Upper lobe of left lung (tissue), 6 donors: ENCODE measurements around the gene POLR1H. TPM values are rescaled to one million over a fixed set of nuclear protein-coding genes. Genes with fewer than 3 reads are reported as not detected.
A peak's percentile ranks its signal among the peaks of the same experiment; 100 is the strongest.

Source experiments
- ATAC-seq, 2 donors: fragments of 200-7000 bp; cut with Tn5 transposase; one replicate each; pipeline ENCODE4 v1.9.1; 2022; ENCODE audit warnings: mild to moderate bottlenecking in 2 of 2, moderate library complexity in 2 of 2; ENCODE audit not compliant: low FRiP score in 2 of 2
- DNase-seq, 2 donors: peaks; one replicate each; pipeline ENCODE4 v3.0.0-alpha.2; 2019 to 2020
- H3K27ac ChIP-seq, 4 donors: fragments of 200-600 bp; sonication (generic); one replicate each; pipeline ENCODE4 v1.5.1; 2016 to 2019
- H3K27me3 ChIP-seq, 4 donors: fragments of 200-600 bp; sonication (generic); one replicate each; pipeline ENCODE4 v1.5.1; 2017 to 2019
- H3K36me3 ChIP-seq, 4 donors: fragments of 200-600 bp; sonication (generic); one replicate each; pipeline ENCODE4 v1.5.1; 2016 to 2019
- H3K4me1 ChIP-seq, 4 donors: fragments of 200-600 bp; sonication (generic); one replicate each; pipeline ENCODE4 v1.5.1; 2018 to 2019
- H3K4me3 ChIP-seq, 4 donors: fragments of 200-600 bp; sonication (generic); one replicate each; pipeline ENCODE4 v1.5.1; 2017 to 2019; ENCODE audit warnings: mild to moderate bottlenecking in 2 of 4, moderate library complexity in 1 of 4
- H3K9me3 ChIP-seq, 4 donors: fragments of 200-600 bp; sonication (generic); one replicate each; pipeline ENCODE4 v1.5.1; 2018 to 2019
- EP300 ChIP-seq, 4 donors: sonication (generic); formaldehyde crosslinking; IDR thresholded peaks; one replicate each; pipeline ENCODE4 v1.5.1; 2017; ENCODE audit warnings: antibody characterized with exemption in 4 of 4, control low read depth in 2 of 4
- POLR2A ChIP-seq, 4 donors: fragments of 450-650 bp; IDR thresholded peaks; one replicate each; pipeline ENCODE4 v1.5.1; 2016 to 2017; ENCODE audit warnings: antibody characterized with exemption in 4 of 4, mild to moderate bottlenecking in 2 of 4
- POLR2AphosphoS5 ChIP-seq, 2 donors: sonication (generic); formaldehyde crosslinking; IDR thresholded peaks; one replicate each; pipeline ENCODE4 v1.5.1; 2017; ENCODE audit warnings: antibody characterized with exemption in 2 of 2
- WGBS, 2 donors: methylation state at CpG; one replicate each; pipeline ENCODE4 v1.1.5; 2017 to 2018; 5-methylcytosine and 5-hydroxymethylcytosine counted together
- total RNA-seq, 6 donors: library from RNA; depleted of rRNA in 4 of 6; stranded (reverse); fragments of >200 nt in 4 of 6; gene quantifications; one replicate each; pipeline versions ENCODE4 v1.1.0 to v1.2.1, GENCODE V29; 2016 to 2021
- TF ChIP-seq, protein P1 (sequence below), 6 experiments: fragments of 450-650 bp in 4 of 6; fragments of 200-600 bp in 2 of 6; sonication (generic) in 2 of 6; IDR thresholded peaks; one replicate each; pipeline ENCODE4 v1.5.1; 2016 to 2019; ENCODE audit warnings: antibody characterized with exemption in 6 of 6
- donor health status: DM: no; HTN: no; CAD: no; lungs with moderate emphysema.
- donor health status: DM: no; HTN: yes; CAD: no; lungs with severe emphysema.

Gene POLR1H
- total RNA-seq, 6 donors from 2014 or later = 14.9 to 23.6 (median 19.7) TPM

DNA sequence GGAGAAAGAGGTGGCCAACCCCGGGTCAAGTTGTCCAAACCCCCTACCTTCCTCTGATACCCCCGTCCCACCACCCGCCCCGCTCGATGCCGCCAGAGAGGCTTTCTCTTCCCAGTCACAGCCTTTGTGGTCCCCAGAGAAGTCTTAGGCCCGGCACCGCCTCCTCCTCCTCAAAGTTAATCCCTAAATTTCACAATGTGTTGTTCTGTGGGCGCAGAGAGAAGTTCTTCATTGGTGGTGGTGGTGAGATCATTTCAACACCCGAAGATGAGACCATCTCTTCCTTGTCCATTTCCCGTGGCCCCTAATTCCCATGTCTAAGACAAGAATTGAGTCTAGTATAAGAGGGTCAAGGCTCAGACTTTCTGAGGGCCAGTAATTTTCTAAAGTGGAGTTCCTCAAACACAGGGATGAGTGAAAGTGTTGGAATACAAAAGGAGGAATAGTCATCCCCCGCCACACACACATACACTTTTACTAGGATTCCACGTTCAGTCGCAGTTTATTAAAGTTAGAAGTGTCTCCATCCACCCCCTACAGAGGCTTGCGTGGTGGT lies 41.4 kb downstream of the POLR1H start:
- 38 to 56% methylated on average over 13 to 15 of the region's 15 CpGs for WGBS, 2 donors
- H3K9me3 ChIP-seq = no peaks in the 10 kb centered on the region
- H3K27me3 ChIP-seq = peaks cover 0 to 11% (median 2%) of the 10 kb centered on the region in 4 donors
- peak overlapping the region; percentile 29 to 83 (median 80) for H3K27ac ChIP-seq
- ATAC-seq = peak in 1 of 2 donors; percentile 68
- H3K4me3 ChIP-seq = peak overlapping the region in 3 of 4 donors; percentile 31 to 53 (median 51)
- H3K4me1 ChIP-seq = peaks cover 26 to 36% (median 30%) of the 10 kb centered on the region in 4 donors
- TF ChIP-seq POLR2A (IDR thresholded peaks at IDR 0.05) (no peak), POLR2AphosphoS5 (IDR thresholded peaks at IDR 0.05) (no peak), EP300 (IDR thresholded peaks at IDR 0.05) (no peak)
- no peak for DNase-seq
- no peaks in the 10 kb centered on the region for H3K36me3 ChIP-seq

DNA sequence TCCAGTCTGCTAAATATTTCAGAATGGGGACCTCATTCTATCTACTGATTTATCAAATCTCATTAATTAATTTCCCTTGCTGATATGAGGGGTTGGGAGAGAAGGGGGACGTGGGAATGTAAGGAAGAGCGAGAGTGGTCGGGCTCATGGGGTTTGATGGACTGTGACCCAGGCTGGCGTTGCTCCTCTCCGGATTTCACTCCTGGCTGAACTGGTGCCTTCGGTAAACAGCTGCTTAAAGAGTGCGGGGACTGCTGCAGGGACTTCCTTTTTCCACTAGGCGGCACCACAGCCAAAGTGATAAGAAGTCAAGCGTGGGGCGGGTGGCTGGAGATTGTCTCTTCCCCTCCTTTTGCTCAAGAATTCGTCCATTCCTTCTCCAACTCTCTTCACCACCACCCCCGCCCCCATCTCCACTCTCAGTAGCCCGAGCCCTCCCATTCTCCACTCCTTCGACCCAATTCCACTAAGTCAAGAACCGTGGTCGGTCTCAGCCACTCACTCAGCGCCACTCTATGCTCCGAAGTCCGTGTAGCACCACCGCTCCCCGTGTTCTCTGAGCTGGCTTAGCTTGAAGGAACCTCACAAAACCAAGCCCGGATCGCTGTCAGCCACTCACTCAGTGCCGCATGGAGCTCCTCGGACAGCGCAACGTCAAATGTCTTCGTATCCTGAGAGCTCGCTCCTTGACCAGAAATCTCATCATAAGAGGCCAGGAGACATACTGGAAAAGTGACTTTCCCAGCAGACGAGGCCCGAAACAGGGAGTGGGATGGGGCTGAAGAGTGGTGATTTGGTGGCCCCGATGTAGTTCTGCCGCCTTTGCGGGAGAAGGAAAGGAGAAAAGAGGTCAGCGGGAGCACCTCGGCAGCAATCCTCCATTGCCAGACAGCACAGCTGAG lies 42.2 kb downstream of the POLR1H start:
- TF ChIP-seq POLR2AphosphoS5 (IDR thresholded peaks at IDR 0.05) = peak in 1 of 2 donors; percentile 23
- peak in 1 of 4 donors; percentile 20 for TF ChIP-seq POLR2A (IDR thresholded peaks at IDR 0.05)
- TF ChIP-seq, protein P1, sequence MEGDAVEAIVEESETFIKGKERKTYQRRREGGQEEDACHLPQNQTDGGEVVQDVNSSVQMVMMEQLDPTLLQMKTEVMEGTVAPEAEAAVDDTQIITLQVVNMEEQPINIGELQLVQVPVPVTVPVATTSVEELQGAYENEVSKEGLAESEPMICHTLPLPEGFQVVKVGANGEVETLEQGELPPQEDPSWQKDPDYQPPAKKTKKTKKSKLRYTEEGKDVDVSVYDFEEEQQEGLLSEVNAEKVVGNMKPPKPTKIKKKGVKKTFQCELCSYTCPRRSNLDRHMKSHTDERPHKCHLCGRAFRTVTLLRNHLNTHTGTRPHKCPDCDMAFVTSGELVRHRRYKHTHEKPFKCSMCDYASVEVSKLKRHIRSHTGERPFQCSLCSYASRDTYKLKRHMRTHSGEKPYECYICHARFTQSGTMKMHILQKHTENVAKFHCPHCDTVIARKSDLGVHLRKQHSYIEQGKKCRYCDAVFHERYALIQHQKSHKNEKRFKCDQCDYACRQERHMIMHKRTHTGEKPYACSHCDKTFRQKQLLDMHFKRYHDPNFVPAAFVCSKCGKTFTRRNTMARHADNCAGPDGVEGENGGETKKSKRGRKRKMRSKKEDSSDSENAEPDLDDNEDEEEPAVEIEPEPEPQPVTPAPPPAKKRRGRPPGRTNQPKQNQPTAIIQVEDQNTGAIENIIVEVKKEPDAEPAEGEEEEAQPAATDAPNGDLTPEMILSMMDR (IDR thresholded peaks at IDR 0.05) = peak; percentile 85 to 95 (median 92)
- TF ChIP-seq EP300 (IDR thresholded peaks at IDR 0.05) = no peak
- peak in 1 of 2 donors; percentile 93 for DNase-seq
- H3K4me1 ChIP-seq = peaks cover 26 to 36% (median 30%) of the 10 kb centered on the region in 4 donors
- peak; percentile 93 for ATAC-seq
- 3 to 5% methylated on average over 35 to 36 of the region's 36 CpGs for WGBS, 2 donors
- H3K27me3 ChIP-seq = peaks cover 0 to 11% (median 2%) of the 10 kb centered on the region in 4 donors
- H3K27ac ChIP-seq = peak overlapping the region; percentile 29 to 83 (median 80)
- no peaks in the 10 kb centered on the region for H3K9me3 ChIP-seq
- H3K36me3 ChIP-seq = no peaks in the 10 kb centered on the region
- H3K4me3 ChIP-seq = peak overlapping the region; percentile 30 to 53 (median 44)

DNA sequence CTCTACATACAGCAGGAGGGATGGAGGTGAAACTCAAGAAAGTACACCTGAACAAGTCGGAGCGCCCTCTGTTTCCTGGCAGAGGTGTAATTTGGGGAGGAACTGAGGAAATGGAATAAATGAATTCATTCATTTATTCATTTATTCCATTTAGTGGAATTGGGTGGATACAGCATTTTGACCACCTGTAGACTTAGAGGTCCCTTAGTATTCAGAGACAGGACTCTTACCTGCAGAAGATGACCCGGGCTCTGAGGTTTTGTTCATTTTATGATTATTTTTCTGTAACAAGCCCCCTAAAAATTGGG lies 42.8 kb downstream of the POLR1H start:
- Histone ChIP-seq H3K4me1 (peaks cover 26 to 36% (median 30%) of the 10 kb centered on the region in 4 donors), H3K9me3 (no peaks in the 10 kb centered on the region), H3K27me3 (peaks cover 0 to 11% (median 2%) of the 10 kb centered on the region in 4 donors), H3K27ac (peak overlapping the region in 1 of 4 donors; percentile 79), H3K4me3 (peak overlapping the region in 3 of 4 donors; percentile 36 to 53 (median 51)), H3K36me3 (no peaks in the 10 kb centered on the region)
- TF ChIP-seq POLR2A (IDR thresholded peaks at IDR 0.05) (no peak), POLR2AphosphoS5 (IDR thresholded peaks at IDR 0.05) (no peak), EP300 (IDR thresholded peaks at IDR 0.05) (no peak)
- TF ChIP-seq, protein P1 (IDR thresholded peaks at IDR 0.05) = no peak
- no peak for ATAC-seq
- no peak for DNase-seq
- WGBS, 2 donors = 48 to 51% methylated on average over 3 of the region's 3 CpGs

DNA sequence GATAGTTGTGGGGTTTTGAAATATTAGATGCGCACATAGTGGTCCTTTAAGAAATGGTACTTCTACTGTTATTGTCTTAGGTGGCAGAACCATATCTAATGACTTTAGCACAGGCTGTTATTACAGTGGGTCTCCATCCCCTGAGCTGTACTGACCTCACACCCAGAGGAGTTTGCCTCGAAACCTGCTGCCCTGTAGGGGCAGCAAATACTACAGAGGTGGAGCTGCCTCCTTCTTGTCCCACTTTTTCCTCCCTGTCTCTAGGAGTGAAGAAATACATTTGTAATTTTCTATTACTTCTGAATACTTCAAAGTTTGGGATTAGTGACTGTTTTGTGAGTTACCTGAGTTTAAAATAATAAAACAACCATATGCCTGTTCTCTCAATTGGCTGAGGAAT lies 43.6 kb downstream of the POLR1H start:
- WGBS, 2 donors = 93 to 94% methylated on average over 2 of the region's 2 CpGs
- ATAC-seq = no peak
- H3K27me3 ChIP-seq = peaks cover 0 to 11% (median 2%) of the 10 kb centered on the region in 4 donors
- no peaks in the 10 kb centered on the region for H3K36me3 ChIP-seq
- TF ChIP-seq, protein P1 (IDR thresholded peaks at IDR 0.05) = no peak
- TF ChIP-seq EP300 (IDR thresholded peaks at IDR 0.05) (no peak), POLR2AphosphoS5 (IDR thresholded peaks at IDR 0.05) (no peak), POLR2A (IDR thresholded peaks at IDR 0.05) (no peak)
- H3K9me3 ChIP-seq = no peaks in the 10 kb centered on the region
- H3K27ac ChIP-seq = no peak overlapping the region
- no peak for DNase-seq
- H3K4me3 ChIP-seq = no peak overlapping the region
- H3K4me1 ChIP-seq = peaks cover 26 to 36% (median 30%) of the 10 kb centered on the region in 4 donors

DNA sequence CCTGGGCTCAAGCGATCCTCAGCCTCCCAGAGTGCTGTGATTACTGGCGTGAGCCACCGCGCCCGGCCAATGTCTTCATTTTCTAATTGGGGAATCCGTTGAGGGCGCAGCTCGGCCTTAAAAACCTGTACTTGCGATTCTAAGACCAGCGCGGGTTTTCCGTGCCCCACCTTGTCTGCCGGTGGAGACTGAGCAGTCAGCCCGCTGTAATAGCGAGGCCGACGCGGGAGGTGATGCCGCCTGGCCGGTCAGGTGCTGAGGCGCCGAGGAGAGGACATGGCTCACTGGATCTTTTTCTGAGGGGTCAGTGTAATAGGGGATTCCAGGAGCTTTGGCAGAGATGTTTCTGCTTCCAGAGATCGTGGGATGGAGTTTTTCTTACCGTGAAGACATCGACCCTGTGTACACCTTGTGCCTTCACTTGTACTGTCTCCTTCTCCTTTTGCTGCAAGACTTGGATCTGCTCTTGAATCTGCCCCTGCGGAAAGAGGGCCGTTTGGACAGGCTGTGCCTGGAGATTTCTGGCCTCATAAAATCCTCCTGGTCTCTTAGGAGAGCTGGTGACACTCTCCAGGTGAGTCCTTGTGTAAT lies 50.3 kb downstream of the POLR1H start:
- no peak for ATAC-seq
- no peak overlapping the region for H3K27ac ChIP-seq
- no peaks in the 10 kb centered on the region for H3K36me3 ChIP-seq
- peak in 1 of 2 donors; percentile 40 for DNase-seq
- 51 to 56% methylated on average over 21 to 27 of the region's 27 CpGs for WGBS, 2 donors
- no peaks in the 10 kb centered on the region for H3K9me3 ChIP-seq
- H3K4me3 ChIP-seq = no peak overlapping the region
- TF ChIP-seq POLR2AphosphoS5 (IDR thresholded peaks at IDR 0.05) (no peak), EP300 (IDR thresholded peaks at IDR 0.05) (no peak), POLR2A (IDR thresholded peaks at IDR 0.05) (no peak)
- TF ChIP-seq, protein P1 (IDR thresholded peaks at IDR 0.05) = no peak
- no peaks in the 10 kb centered on the region for H3K4me1 ChIP-seq
- no peaks in the 10 kb centered on the region for H3K27me3 ChIP-seq
